ENCODE results near the gene EFHD2. TPM values are rescaled to one million over a fixed set of nuclear protein-coding genes. Genes with fewer than 3 reads are reported as not detected.

Gene EFHD2
- polyA plus RNA-seq, 1 donor from 2014 or later, result 81.8 TPM

DNA sequence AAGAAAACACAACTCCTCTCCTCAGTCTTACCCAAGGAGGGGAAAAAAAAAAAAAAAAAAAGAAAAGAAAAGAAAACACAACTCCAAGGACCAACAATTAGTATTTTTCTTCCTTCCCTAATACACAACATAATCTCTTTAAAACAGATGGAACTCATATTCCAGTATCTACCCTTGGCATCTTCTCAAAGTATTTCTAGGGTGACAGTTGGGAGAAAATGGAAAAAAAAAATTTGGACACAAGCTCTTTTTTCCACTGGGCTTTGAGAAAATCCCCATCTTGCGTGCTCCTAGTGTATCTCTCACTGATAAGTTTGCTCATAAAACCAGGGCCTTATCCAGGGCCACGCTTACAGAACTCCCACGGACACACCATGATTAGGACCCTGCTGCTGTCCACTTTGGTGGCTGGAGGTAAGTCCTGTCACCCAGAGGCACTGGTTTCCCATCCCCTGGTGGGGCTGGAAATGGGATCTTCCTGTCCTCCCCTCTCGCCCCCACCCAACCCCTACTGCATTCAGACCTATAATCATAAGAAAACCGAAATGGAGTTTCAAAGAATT is 66.1 kb downstream of the EFHD2 start, which contains the start of gene CELA2B:
TSS of gene CELA2B (plus strand) at position 353 of the 563 bp plus-strand sequence. CDS start at position 375, 22 bp downstream.
- Mint-ChIP-seq H3K9me3 (no peaks in the 10 kb centered on the region), H3K27ac (no peak within 1 kb of the TSS)

DNA sequence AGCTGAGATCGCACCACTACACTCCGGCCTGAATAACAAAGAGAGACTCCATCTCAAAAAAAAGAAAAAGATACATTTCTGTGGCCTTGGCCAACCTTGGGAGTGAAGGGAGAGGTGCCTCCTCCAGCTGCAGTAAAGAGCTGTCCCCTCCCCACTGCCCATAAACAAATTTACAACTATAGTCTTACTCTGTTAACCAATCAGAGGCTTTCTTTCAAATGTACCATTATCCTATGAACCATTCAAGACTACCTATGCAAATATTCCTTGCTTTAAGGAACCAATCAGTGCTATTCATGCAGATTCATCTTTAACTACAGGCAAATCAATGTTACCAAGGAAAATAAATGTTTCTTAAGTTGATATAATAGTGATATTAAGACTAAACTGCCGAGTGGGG is 67.2 kb downstream of the EFHD2 start:
- Mint-ChIP-seq H3K4me3 (no peak overlapping the region), H3K27me3 (no peaks in the 10 kb centered on the region), H3K27ac (no peak overlapping the region), H3K4me1 (no peaks in the 10 kb centered on the region), H3K36me3 (no peaks in the 10 kb centered on the region), H3K9me3 (no peaks in the 10 kb centered on the region)

More for the DNA sequence above, 66.1 kb downstream of the EFHD2 start, which contains the start of gene CELA2B:
- no peaks in the 10 kb centered on the region for H3K4me1 Mint-ChIP-seq
- H3K4me3 Mint-ChIP-seq, result no peak within 1 kb of the TSS
- H3K36me3 Mint-ChIP-seq, result no peaks in the 10 kb centered on the region
- H3K27me3 Mint-ChIP-seq, result no peaks in the 10 kb centered on the region

DNA sequence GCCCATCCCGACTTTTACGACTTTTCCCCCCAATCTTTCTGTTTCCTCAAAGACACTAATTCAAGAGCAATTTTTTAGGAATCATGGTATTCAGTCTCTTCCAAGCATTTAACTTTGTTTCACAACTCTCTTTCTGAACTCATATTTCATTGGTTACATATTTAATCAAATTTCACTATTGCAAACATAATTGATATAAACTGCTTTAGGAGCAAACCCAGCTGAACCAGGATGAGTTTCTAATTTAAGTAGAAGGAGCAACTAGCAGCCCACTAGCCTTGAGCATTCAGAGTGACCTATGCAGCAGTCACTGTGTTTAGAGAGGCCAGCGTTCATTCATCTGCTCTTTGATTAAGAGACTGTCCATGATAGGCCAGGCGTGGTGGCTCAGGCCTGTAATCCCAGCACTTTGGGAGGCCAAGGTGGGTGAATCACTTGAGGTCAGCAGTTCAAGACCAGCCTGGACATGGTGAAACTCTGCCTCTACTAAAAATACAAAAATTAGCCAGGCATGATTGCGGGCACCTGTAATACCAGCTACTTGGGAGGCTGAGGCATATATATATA is 68.0 kb downstream of the EFHD2 start:
- Mint-ChIP-seq H3K9me3 (no peaks in the 10 kb centered on the region), H3K36me3 (no peaks in the 10 kb centered on the region), H3K27ac (no peak overlapping the region), H3K4me3 (no peak overlapping the region), H3K27me3 (no peaks in the 10 kb centered on the region), H3K4me1 (no peaks in the 10 kb centered on the region)

Other genes starting within 250 kb of the EFHD2 start
- not detected for gene FHAD1, start 162.7 kb upstream of the EFHD2 start, polyA plus RNA-seq
- gene CTRC, start 28.6 kb downstream of the EFHD2 start, polyA plus RNA-seq, result not detected
- not detected for gene CELA2A, start 46.8 kb downstream of the EFHD2 start, polyA plus RNA-seq
- gene CELA2B, start 66.2 kb downstream of the EFHD2 start, polyA plus RNA-seq, result not detected
- gene CASP9, start 114.3 kb downstream of the EFHD2 start, polyA plus RNA-seq, result 16.9 TPM
- 9.9 TPM for gene DNAJC16, start 117.0 kb downstream of the EFHD2 start, polyA plus RNA-seq
- gene AGMAT, start 175.2 kb downstream of the EFHD2 start, polyA plus RNA-seq, result 11.8 TPM
- 6.5 TPM for gene DDI2, start 207.6 kb downstream of the EFHD2 start, polyA plus RNA-seq

Measured in IgD-negative memory B cell (primary cell).